Measurements from ENCODE around the gene JMJD6. TPM values are rescaled to one million over a fixed set of nuclear protein-coding genes. Genes with fewer than 3 reads are reported as not detected.
A peak's percentile ranks its signal among the peaks of the same experiment; 100 is the strongest.

Gene JMJD6
- total and polyA plus RNA-seq, 9 of the 15 experiments (the other 6 are each of a cell fraction or from before 2014, with no cell fraction given): 2.5 to 52.3 (median 36.3) TPM

DNA sequence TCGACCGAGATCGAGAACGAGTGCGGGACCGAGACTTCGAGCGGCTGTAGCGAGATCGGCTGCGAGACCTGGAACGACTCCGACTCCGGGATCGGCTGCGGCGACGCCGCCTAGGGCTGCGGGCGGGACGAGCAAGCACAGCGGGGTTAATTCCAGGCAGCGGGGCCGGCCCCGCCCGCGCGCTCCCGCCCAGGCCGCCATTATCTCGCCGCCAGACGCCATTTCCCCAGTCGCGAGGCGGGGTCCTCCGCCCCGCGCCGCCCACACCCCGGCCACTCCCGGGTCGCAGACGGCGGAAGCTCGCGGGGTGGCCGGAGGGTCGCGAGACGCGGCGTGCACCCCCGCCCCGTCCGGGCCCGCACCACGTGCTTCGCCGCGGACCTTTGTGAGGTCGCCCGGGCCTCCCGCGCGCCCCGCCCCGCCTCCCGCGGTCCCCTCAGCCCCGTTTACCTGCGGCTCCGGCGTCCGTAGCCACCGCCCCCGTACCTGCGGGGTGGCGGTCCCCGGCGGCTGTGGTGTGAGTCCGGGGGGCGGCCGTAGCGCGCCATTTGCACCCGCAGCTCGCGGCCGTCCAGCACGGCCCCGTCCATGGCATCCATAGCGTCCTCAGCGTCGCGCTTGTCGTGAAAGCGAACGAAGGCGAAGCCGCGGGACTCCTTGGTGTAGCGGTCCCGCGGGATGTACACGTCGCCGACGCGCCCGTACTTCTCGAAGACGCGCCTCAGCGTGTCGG, 10.1 kb upstream of the JMJD6 start (continued):
- TF ChIP-seq POLR2H (tag; IDR thresholded peaks at IDR 0.05; ENCODE audit: low read depth) (no peak), CBX8 (IDR thresholded peaks at IDR 0.05; ENCODE audit: borderline replicate concordance, extremely low read depth, low read depth, low read length, poor library complexity, severe bottlenecking) (no peak), NR2C1 (IDR thresholded peaks at IDR 0.05) (no peak), NR2C1 (tag; IDR thresholded peaks at IDR 0.05) (no peak), SNIP1 (IDR thresholded peaks at IDR 0.05; ENCODE audit: low read depth) (no peak), JUNB (CRISPR knock-in tag; conservative IDR thresholded peaks at IDR 0.05) (no peak), TARDBP (IDR thresholded peaks at IDR 0.05) (no peak), MTA3 (IDR thresholded peaks at IDR 0.05; ENCODE audit: borderline replicate concordance) (0 out of 2 replicates have a peak, but pooled peaks have one; percentile 15), NEUROD1 (IDR thresholded peaks at IDR 0.05; ENCODE audit: borderline replicate concordance, low read depth, low read length, partially characterized antibody) (no peak), NELFE (IDR thresholded peaks at IDR 0.05; ENCODE audit: insufficient read depth, insufficient read length) (no peak), ZFP1 (CRISPR knock-in tag; IDR thresholded peaks at IDR 0.05) (no peak), CCAR2 (IDR thresholded peaks at IDR 0.05; ENCODE audit: low read depth, low read length) (no peak), GTF2F1 (IDR thresholded peaks at IDR 0.05; ENCODE audit: low read depth, low read length) (no peak), HMGN3 (IDR thresholded peaks at IDR 0.05; ENCODE audit: borderline replicate concordance, extremely low read depth, insufficient read length, low read depth, low read length) (peak; percentile 96), MYNN (IDR thresholded peaks at IDR 0.05) (no peak), MYNN (CRISPR knock-in tag; IDR thresholded peaks at IDR 0.05) (no peak), ZNF354B (CRISPR knock-in tag; IDR thresholded peaks at IDR 0.05) (no peak), ZNF12 (CRISPR knock-in tag; IDR thresholded peaks at IDR 0.05) (0 out of 2 replicates have a peak, but pooled peaks have one; percentile 62), NFATC3 (IDR thresholded peaks at IDR 0.05) (no peak)
- TF ChIP-seq, protein P1, sequence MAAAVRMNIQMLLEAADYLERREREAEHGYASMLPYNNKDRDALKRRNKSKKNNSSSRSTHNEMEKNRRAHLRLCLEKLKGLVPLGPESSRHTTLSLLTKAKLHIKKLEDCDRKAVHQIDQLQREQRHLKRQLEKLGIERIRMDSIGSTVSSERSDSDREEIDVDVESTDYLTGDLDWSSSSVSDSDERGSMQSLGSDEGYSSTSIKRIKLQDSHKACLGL (CRISPR knock-in tag; IDR thresholded peaks at IDR 0.05; ENCODE audit: borderline replicate concordance, poor library complexity, severe bottlenecking): peak; percentile 60
- TF ChIP-seq, protein P2, sequence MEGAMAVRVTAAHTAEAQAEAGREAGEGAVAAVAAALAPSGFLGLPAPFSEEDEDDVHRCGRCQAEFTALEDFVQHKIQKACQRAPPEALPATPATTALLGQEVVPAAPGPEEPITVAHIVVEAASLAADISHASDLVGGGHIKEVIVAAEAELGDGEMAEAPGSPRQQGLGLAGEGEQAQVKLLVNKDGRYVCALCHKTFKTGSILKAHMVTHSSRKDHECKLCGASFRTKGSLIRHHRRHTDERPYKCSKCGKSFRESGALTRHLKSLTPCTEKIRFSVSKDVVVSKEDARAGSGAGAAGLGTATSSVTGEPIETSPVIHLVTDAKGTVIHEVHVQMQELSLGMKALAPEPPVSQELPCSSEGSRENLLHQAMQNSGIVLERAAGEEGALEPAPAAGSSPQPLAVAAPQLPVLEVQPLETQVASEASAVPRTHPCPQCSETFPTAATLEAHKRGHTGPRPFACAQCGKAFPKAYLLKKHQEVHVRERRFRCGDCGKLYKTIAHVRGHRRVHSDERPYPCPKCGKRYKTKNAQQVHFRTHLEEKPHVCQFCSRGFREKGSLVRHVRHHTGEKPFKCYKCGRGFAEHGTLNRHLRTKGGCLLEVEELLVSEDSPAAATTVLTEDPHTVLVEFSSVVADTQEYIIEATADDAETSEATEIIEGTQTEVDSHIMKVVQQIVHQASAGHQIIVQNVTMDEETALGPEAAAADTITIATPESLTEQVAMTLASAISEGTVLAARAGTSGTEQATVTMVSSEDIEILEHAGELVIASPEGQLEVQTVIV (CRISPR knock-in tag; IDR thresholded peaks at IDR 0.05; ENCODE audit: borderline replicate concordance): no peak; the same call in 1 of the 2 replicates
- TF ChIP-seq, protein P3, sequence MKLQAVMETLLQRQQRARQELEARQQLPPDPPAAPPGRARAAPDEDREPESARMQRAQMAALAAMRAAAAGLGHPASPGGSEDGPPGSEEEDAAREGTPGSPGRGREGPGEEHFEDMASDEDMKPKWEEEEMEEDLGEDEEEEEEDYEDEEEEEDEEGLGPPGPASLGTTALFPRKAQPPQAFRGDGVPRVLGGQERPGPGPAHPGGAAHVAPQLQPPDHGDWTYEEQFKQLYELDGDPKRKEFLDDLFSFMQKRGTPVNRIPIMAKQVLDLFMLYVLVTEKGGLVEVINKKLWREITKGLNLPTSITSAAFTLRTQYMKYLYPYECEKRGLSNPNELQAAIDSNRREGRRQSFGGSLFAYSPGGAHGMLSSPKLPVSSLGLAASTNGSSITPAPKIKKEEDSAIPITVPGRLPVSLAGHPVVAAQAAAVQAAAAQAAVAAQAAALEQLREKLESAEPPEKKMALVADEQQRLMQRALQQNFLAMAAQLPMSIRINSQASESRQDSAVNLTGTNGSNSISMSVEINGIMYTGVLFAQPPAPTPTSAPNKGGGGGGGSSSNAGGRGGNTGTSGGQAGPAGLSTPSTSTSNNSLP (IDR thresholded peaks at IDR 0.05; ENCODE audit: borderline replicate concordance, low read depth, low read length): no peak
- TF ChIP-seq, protein P4, sequence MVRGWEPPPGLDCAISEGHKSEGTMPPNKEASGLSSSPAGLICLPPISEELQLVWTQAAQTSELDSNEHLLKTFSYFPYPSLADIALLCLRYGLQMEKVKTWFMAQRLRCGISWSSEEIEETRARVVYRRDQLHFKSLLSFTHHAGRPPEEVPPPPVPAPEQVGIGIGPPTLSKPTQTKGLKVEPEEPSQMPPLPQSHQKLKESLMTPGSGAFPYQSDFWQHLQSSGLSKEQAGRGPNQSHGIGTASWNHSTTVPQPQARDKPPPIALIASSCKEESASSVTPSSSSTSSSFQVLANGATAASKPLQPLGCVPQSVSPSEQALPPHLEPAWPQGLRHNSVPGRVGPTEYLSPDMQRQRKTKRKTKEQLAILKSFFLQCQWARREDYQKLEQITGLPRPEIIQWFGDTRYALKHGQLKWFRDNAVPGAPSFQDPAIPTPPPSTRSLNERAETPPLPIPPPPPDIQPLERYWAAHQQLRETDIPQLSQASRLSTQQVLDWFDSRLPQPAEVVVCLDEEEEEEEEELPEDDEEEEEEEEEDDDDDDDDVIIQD (CRISPR knock-in tag; IDR thresholded peaks at IDR 0.05): no peak
